Tibial nerve (tissue), 4 donors: Measurements from ENCODE around the gene SLC25A44. TPM values are rescaled to one million over a fixed set of nuclear protein-coding genes. Genes with fewer than 3 reads are reported as not detected.
A peak's percentile ranks its signal among the peaks of the same experiment; 100 is the strongest.

Source experiments
- DNase-seq, 2 donors: peaks; one replicate each; pipeline ENCODE4 v3.0.0-alpha.2; 2019; ENCODE audit warnings: low spot score in 2 of 2
- H3K27ac ChIP-seq, 4 donors: fragments of 200-600 bp; sonication (generic) in 3 of 4; one replicate each; pipeline ENCODE4 v1.5.1; 2017 to 2019; ENCODE audit warnings: mild to moderate bottlenecking in 1 of 4
- H3K27me3 ChIP-seq, 2 donors: fragments of 200-600 bp; sonication (generic) in 1 of 2; one replicate each; pipeline versions ENCODE4 v1.5.1 to v1.6.0; 2017 to 2019
- H3K36me3 ChIP-seq, 3 donors: fragments of 200-600 bp; sonication (generic); one replicate each; pipeline ENCODE4 v1.5.1; 2018 to 2019
- H3K4me1 ChIP-seq, 4 donors: fragments of 200-600 bp; sonication (generic) in 3 of 4; one replicate each; pipeline ENCODE4 v1.5.1; 2017 to 2019
- H3K4me3 ChIP-seq, 4 donors: fragments of 200-600 bp; sonication (generic) in 3 of 4; one replicate each; pipeline ENCODE4 v1.5.1; 2017 to 2019; ENCODE audit warnings: mild to moderate bottlenecking in 1 of 4, moderate library complexity in 1 of 4
- H3K9me3 ChIP-seq, 4 donors: fragments of 200-600 bp; sonication (generic) in 3 of 4; one replicate each; pipeline ENCODE4 v1.5.1; 2017 to 2019
- EP300 ChIP-seq, 2 donors: sonication (generic); formaldehyde crosslinking; IDR thresholded peaks; one replicate each; pipeline ENCODE4 v1.6.1; 2017; ENCODE audit warnings: antibody characterized with exemption in 2 of 2, mild to moderate bottlenecking in 1 of 2
- POLR2A ChIP-seq, 2 donors: fragments of 450-650 bp; IDR thresholded peaks; one replicate each; pipeline ENCODE4 v1.6.1; 2017; ENCODE audit warnings: antibody characterized with exemption in 2 of 2, mild to moderate bottlenecking in 2 of 2, moderate library complexity in 2 of 2
- WGBS, 2 donors: methylation state at CpG; one replicate each; pipeline ENCODE4 v1.1.5; 2018; 5-methylcytosine and 5-hydroxymethylcytosine counted together
- total RNA-seq, 4 donors: library from RNA; depleted of rRNA; stranded (reverse); fragments of >200 nt; gene quantifications; one replicate each; pipeline ENCODE4 v1.1.0, GENCODE V29; 2016
- TF ChIP-seq, protein P1 (sequence below), 5 experiments: fragments of 200-600 bp in 3 of 5; fragments of 450-650 bp in 2 of 5; sonication (generic) in 3 of 5; IDR thresholded peaks; one replicate each; pipeline ENCODE4 v1.5.1; 2016 to 2019; ENCODE audit warnings: antibody characterized with exemption in 5 of 5, mild to moderate bottlenecking in 3 of 5, moderate library complexity in 2 of 5

Gene SLC25A44
- total RNA-seq, 4 donors from 2014 or later: 9.4 to 25.5 (median 13.6) TPM

DNA sequence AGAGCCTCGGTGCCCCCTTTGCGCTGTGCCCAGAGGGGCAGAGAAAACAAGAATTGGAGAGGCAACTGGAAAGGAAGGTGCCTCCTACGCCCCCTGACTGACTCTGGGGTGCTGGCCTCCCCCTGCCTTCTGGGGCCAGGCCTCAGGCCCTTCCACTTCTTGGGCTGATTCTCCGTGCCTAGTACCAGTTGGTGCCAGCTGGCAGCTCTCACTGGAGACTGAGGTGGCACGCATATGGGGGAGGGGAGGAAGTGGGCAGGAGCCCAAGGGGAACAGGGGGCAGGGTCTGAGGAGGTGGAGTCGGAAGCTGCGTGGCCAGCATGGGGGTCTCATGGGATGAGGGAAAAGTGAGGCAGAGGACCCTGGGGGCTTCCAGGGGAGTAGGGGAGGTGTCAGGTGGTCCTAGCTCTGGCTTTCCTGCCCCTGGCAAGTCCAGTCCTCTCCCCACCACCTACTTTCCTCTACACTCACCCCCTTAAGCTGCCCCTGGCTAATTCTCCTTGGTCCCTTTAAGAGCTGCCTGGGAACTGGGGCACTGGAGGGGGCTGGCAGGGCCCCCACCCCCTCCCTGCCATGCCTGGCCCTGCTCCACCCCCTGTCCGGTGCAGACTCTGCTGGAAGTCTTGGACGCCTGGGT, 47.0 kb upstream of the SLC25A44 start:
- H3K9me3 ChIP-seq: no peaks in the 10 kb centered on the region
- peak overlapping the region in 3 of 4 donors; percentile 1 to 21 (median 1) for H3K27ac ChIP-seq
- 5 to 16% methylated on average over 9 of the region's 9 CpGs for WGBS, 2 donors
- no peaks in the 10 kb centered on the region for H3K36me3 ChIP-seq
- peaks cover 0 to 31% (median 23%) of the 10 kb centered on the region in 4 donors for H3K4me1 ChIP-seq
- TF ChIP-seq POLR2A (IDR thresholded peaks at IDR 0.05) (no peak), EP300 (IDR thresholded peaks at IDR 0.05) (no peak)
- TF ChIP-seq, protein P1, sequence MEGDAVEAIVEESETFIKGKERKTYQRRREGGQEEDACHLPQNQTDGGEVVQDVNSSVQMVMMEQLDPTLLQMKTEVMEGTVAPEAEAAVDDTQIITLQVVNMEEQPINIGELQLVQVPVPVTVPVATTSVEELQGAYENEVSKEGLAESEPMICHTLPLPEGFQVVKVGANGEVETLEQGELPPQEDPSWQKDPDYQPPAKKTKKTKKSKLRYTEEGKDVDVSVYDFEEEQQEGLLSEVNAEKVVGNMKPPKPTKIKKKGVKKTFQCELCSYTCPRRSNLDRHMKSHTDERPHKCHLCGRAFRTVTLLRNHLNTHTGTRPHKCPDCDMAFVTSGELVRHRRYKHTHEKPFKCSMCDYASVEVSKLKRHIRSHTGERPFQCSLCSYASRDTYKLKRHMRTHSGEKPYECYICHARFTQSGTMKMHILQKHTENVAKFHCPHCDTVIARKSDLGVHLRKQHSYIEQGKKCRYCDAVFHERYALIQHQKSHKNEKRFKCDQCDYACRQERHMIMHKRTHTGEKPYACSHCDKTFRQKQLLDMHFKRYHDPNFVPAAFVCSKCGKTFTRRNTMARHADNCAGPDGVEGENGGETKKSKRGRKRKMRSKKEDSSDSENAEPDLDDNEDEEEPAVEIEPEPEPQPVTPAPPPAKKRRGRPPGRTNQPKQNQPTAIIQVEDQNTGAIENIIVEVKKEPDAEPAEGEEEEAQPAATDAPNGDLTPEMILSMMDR (IDR thresholded peaks at IDR 0.05): no peak
- DNase-seq: no peak
- H3K4me3 ChIP-seq: no peak overlapping the region
- H3K27me3 ChIP-seq: peaks cover 0 to 14% of the 10 kb centered on the region in 2 donors

DNA sequence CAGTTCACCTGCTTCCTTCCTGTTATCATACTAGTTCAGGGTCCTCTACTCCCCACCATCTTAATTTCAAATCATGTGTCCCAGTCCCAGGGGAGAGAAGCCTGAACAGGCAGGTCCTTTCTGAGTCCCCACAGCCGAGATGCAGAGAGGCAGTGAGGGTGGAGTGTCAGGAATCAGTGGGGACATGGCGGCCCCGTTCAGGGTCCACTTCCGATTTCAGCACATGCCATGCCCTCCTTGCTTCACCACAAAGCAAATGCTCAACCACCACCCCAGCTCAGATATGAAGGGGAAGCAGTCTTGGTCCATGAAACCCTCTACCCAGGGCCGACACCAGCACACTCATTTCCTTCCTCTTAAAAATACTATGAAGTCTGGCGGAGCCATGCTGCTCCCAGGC, 45.7 kb upstream of the SLC25A44 start:
- Histone ChIP-seq H3K27me3 (peaks cover 0 to 14% of the 10 kb centered on the region in 2 donors), H3K4me1 (peaks cover 0 to 30% (median 23%) of the 10 kb centered on the region in 4 donors), H3K36me3 (no peaks in the 10 kb centered on the region), H3K27ac (peak overlapping the region in 1 of 4 donors; percentile 11), H3K4me3 (no peak overlapping the region), H3K9me3 (no peaks in the 10 kb centered on the region)
- peak in 1 of 2 donors; percentile 13 for TF ChIP-seq EP300 (IDR thresholded peaks at IDR 0.05)
- TF ChIP-seq, protein P1 (IDR thresholded peaks at IDR 0.05): no peak
- 47 to 60% methylated on average over 6 of the region's 6 CpGs for WGBS, 2 donors
- no peak for DNase-seq

DNA sequence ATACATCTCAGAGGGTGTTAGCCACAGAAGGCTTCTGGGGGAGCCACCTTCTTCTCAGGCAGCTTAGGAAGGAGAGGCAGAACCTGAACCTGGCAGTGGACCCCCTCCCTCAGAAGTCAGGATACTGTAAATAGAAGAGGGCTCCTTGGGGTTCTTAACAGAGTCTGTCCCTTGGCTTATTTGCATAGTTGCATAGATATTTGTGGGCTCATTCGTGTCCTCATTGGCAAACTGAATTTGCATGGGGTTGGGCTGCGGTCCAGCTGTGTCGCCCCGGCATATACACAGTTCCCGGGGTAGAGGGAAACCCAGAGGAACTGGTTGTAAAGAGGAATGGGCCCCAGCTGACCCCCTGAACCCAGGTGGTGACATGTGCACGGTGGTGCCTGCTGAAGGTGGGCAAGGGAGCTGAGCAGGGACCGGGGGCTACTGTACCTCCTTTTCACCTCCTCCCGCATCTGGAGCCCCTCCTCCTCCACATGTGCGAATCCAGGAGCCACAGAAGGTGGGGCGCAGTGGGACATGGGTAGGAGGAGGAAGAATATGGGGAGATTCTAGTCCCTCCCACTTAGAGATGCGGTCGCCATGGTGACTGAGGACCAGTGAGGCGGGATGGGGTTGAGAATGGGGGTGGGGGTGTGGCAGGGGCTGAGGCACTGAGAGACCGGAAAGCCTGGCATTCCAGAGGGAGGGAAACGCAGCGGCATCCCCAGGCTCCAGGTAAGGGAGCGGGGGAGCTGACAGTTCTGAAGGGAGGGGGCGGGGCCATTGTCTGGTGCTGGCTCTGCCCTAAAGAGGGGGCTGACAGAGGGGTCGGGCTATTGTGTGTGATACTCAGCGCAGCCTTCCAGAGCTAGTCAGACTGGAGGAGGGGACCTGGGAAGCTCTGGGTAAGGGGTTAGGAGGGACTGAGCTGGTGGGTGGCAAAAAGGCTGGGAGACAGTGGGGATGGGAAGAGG, 44.3 kb upstream of the SLC25A44 start:
- Histone ChIP-seq H3K4me1 (peaks cover 0 to 30% (median 23%) of the 10 kb centered on the region in 4 donors), H3K4me3 (no peak overlapping the region), H3K36me3 (no peaks in the 10 kb centered on the region), H3K27me3 (peaks cover 0 to 14% of the 10 kb centered on the region in 2 donors), H3K27ac (no peak overlapping the region), H3K9me3 (no peaks in the 10 kb centered on the region)
- 26 to 33% methylated on average over 19 to 20 of the region's 20 CpGs for WGBS, 2 donors
- no peak for TF ChIP-seq POLR2A (IDR thresholded peaks at IDR 0.05)
- TF ChIP-seq, protein P1 (IDR thresholded peaks at IDR 0.05): no peak
- TF ChIP-seq EP300 (IDR thresholded peaks at IDR 0.05): no peak
- no peak for DNase-seq

DNA sequence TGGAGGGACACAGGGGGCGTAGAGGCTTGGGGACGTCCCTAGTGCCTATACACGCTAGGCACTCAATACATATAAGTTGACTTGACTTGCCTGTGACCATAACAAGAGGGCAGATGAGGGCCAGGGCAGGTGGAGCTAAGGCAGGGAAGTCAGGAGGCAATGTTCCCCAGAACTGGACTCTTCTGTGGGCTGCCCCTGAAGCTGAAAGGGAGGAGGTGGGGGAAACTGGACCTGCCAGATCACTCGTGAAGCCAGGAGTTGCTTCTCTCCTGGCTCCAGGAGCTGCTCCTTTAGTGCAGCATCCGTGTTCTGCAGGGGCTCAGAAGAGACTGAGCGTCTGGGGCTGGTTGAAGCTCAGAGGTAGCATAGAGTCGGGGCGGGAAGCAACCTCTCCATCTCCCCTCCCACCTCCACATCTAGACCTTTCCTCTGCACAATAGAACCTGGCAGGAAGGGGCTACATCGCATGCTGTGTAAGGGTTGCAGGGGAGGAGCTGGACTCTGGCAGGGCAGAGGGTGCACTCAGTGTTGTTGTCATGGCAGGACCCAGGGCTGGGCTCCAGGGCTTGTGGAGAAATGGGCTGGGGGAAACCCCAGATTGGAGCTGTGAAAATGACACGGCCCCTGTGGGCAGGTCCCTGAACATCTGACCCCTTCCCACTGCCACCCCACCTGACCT, 43.4 kb upstream of the SLC25A44 start:
- Histone ChIP-seq H3K9me3 (no peaks in the 10 kb centered on the region), H3K36me3 (no peaks in the 10 kb centered on the region), H3K4me3 (no peak overlapping the region), H3K27me3 (peaks cover 0 to 14% of the 10 kb centered on the region in 2 donors), H3K27ac (no peak overlapping the region), H3K4me1 (peaks cover 0 to 25% (median 21%) of the 10 kb centered on the region in 4 donors)
- DNase-seq: no peak
- no peak for TF ChIP-seq EP300 (IDR thresholded peaks at IDR 0.05)
- TF ChIP-seq, protein P1 (IDR thresholded peaks at IDR 0.05): no peak
- TF ChIP-seq POLR2A (IDR thresholded peaks at IDR 0.05): no peak
- 23 to 38% methylated on average over 10 of the region's 10 CpGs for WGBS, 2 donors
